Hepatocyte (in vitro differentiated cells): Measurements from ENCODE around the gene LY6G5B. TPM values are rescaled to one million over a fixed set of nuclear protein-coding genes. Genes with fewer than 3 reads are reported as not detected.

Experiments used
- DNase-seq: peaks from one replicate; pipeline ENCODE4 v3.0.0-alpha.2; 2016; ENCODE audit warnings: low spot score
- H2AFZ ChIP-seq: fragments of 200-600 bp; sonication (generic); 2 replicates; pipeline ENCODE4 v1.6.0; 2016; ENCODE audit warnings: antibody characterized with exemption, mild to moderate bottlenecking
- H3K27ac ChIP-seq: fragments of 200-600 bp; sonication (generic); 2 replicates; pipeline ENCODE4 v1.5.1; 2016; ENCODE audit warnings: mild to moderate bottlenecking
- H3K27me3 ChIP-seq: fragments of 200-600 bp; sonication (generic); 2 replicates; pipeline ENCODE4 v1.6.1; 2016
- H3K36me3 ChIP-seq: fragments of 200-600 bp; sonication (generic); replicated peaks from 2 replicates; pipeline ENCODE4 v1.5.1; 2016; ENCODE audit warnings: low read depth; ENCODE audit not compliant: insufficient read depth
- H3K4me1 ChIP-seq: fragments of 200-600 bp; sonication (generic); 2 replicates; pipeline ENCODE4 v1.5.1; 2016; ENCODE audit warnings: mild to moderate bottlenecking, moderate library complexity; ENCODE audit not compliant: insufficient read depth
- H3K4me2 ChIP-seq: fragments of 200-600 bp; sonication (generic); 2 replicates; pipeline ENCODE4 v1.6.0; 2016
- H3K4me3 ChIP-seq: fragments of 200-600 bp; sonication (generic); 2 replicates; pipeline ENCODE4 v1.5.1; 2016; ENCODE audit warnings: mild to moderate bottlenecking
- H3K79me2 ChIP-seq: fragments of 200-600 bp; sonication (generic); 2 replicates; pipeline ENCODE4 v1.6.0; 2017; ENCODE audit warnings: mild to moderate bottlenecking
- H3K9me2 ChIP-seq: fragments of 200-600 bp; sonication (generic); replicated peaks from 2 replicates; pipeline ENCODE4 v1.6.0; 2017; ENCODE audit warnings: mild to moderate bottlenecking; ENCODE audit not compliant: insufficient read depth
- H3K9me3 ChIP-seq: fragments of 200-600 bp; sonication (generic); 2 replicates; pipeline ENCODE4 v1.5.1; 2016; ENCODE audit warnings: low read depth, mild to moderate bottlenecking
- H4K20me1 ChIP-seq: fragments of 200-600 bp; sonication (generic); 2 replicates; pipeline ENCODE4 v1.6.0; 2016; ENCODE audit warnings: mild to moderate bottlenecking; ENCODE audit not compliant: insufficient read depth, poor library complexity, severe bottlenecking
- CTCF ChIP-seq: fragments of 200-600 bp; sonication (generic); IDR thresholded peaks from 2 replicates; pipeline ENCODE4 v1.5.1; 2016; ENCODE audit warnings: antibody characterized with exemption, mild to moderate bottlenecking; ENCODE audit not compliant: poor library complexity
- EZH2 ChIP-seq: fragments of 200-600 bp; sonication (generic); IDR thresholded peaks from 2 replicates; pipeline ENCODE4 v1.6.1; 2016; ENCODE audit warnings: antibody characterized with exemption, mild to moderate bottlenecking, borderline replicate concordance
- EZH2phosphoT487 ChIP-seq: fragments of 200-600 bp; sonication (generic); IDR thresholded peaks from one replicate; pipeline ENCODE4 v1.6.1; 2018; ENCODE audit warnings: antibody characterized with exemption, mild to moderate bottlenecking, low read depth, moderate library complexity; ENCODE audit not compliant: unreplicated experiment, severe bottlenecking
- WGBS: methylation state at CpG from one replicate; pipeline ENCODE4 v1.1.6; 2016; ENCODE audit warnings: low lambda C conversion rate; ENCODE audit errors: missing lambda C conversion rate; 5-methylcytosine and 5-hydroxymethylcytosine counted together
- polyA plus RNA-seq: library from polyadenylated mRNA; unstranded; fragments of >200 nt; fragmentation: Nextera tagmentation; extraction: Ambion mirVana; gene quantifications from 2 replicates; pipeline ENCODE4 v1.2.1, GENCODE V29; 2016
- total RNA-seq: library from RNA; depleted of rRNA; stranded (reverse); fragments of >200 nt; gene quantifications from 2 replicates; pipeline ENCODE4 v1.2.3, GENCODE V29; 2014

LY6G5B gene
- total and polyA plus RNA-seq, 2 experiments from 2014 or later: 5.3 to 14.9 TPM

GRCh38 chr6:31631209-31631608 lies 38.6 kb upstream of the LY6G5B start:
- no peaks in the 10 kb centered on the region for H3K9me3 ChIP-seq
- H4K20me1 ChIP-seq: peaks cover 9% of the 10 kb centered on the region
- H3K9me2 ChIP-seq: no peaks in the 10 kb centered on the region
- H3K79me2 ChIP-seq: peaks cover 13% of the 10 kb centered on the region
- DNase-seq: no peak
- WGBS: 92% methylated on average over 12 of the region's 16 CpGs
- no peak overlapping the region for H3K4me2 ChIP-seq
- H3K36me3 ChIP-seq: no peaks in the 10 kb centered on the region
- H3K4me3 ChIP-seq: no peak overlapping the region
- TF ChIP-seq EZH2 (no peak), EZH2phosphoT487 (no peak), CTCF (no peak)
- H3K27ac ChIP-seq: no peak overlapping the region
- no peak overlapping the region for H2AFZ ChIP-seq
- H3K4me1 ChIP-seq: no peaks in the 10 kb centered on the region
- no peaks in the 10 kb centered on the region for H3K27me3 ChIP-seq

- H4K20me1 ChIP-seq: peaks cover 9% of the 10 kb centered on the region
- H3K27me3 ChIP-seq: no peaks in the 10 kb centered on the region
- TF ChIP-seq EZH2 (no peak), EZH2phosphoT487 (no peak), CTCF (no peak)
- H3K9me2 ChIP-seq: no peaks in the 10 kb centered on the region
- no peaks in the 10 kb centered on the region for H3K4me1 ChIP-seq
- H3K4me3 ChIP-seq: no peak overlapping the region
- no peak overlapping the region for H3K27ac ChIP-seq
- no peak for DNase-seq
- H3K9me3 ChIP-seq: no peaks in the 10 kb centered on the region
- no peaks in the 10 kb centered on the region for H3K36me3 ChIP-seq
- WGBS: 98% methylated on average over 15 of the region's 32 CpGs
- H3K79me2 ChIP-seq: peaks cover 7% of the 10 kb centered on the region
- no peak overlapping the region for H3K4me2 ChIP-seq
- H2AFZ ChIP-seq: no peak overlapping the region
Measured at GRCh38 chr6:31631681-31632278, 38.0 kb upstream of the LY6G5B start.

GRCh38 chr6:31632279-31632946 lies 37.4 kb upstream of the LY6G5B start:
- Histone ChIP-seq H3K27ac (no peak overlapping the region), H3K4me1 (no peaks in the 10 kb centered on the region), H3K4me3 (no peak overlapping the region), H3K36me3 (no peaks in the 10 kb centered on the region), H3K27me3 (no peaks in the 10 kb centered on the region), H3K79me2 (peaks cover 6% of the 10 kb centered on the region), H3K4me2 (no peak overlapping the region), H2AFZ (no peak overlapping the region), H3K9me2 (no peaks in the 10 kb centered on the region), H3K9me3 (no peaks in the 10 kb centered on the region), H4K20me1 (peaks cover 9% of the 10 kb centered on the region)
- TF ChIP-seq CTCF: no peak
- TF ChIP-seq EZH2phosphoT487: no peak
- no peak for TF ChIP-seq EZH2
- WGBS: 97% methylated on average over 26 of the region's 26 CpGs
- DNase-seq: no peak

- no peak for TF ChIP-seq CTCF
- TF ChIP-seq EZH2: no peak
- no peak for TF ChIP-seq EZH2phosphoT487
- Histone ChIP-seq H3K9me2 (no peaks in the 10 kb centered on the region), H4K20me1 (peaks cover 7% of the 10 kb centered on the region), H3K9me3 (no peaks in the 10 kb centered on the region), H3K4me3 (no peak overlapping the region), H3K27ac (no peak overlapping the region), H3K36me3 (no peaks in the 10 kb centered on the region), H2AFZ (no peak overlapping the region), H3K4me1 (no peaks in the 10 kb centered on the region), H3K27me3 (no peaks in the 10 kb centered on the region), H3K4me2 (no peak overlapping the region), H3K79me2 (peaks cover 6% of the 10 kb centered on the region)
- WGBS: 91% methylated on average over 7 of the region's 7 CpGs
- no peak for DNase-seq
Measured at GRCh38 chr6:31633447-31633846, 36.3 kb upstream of the LY6G5B start.
